HG03457 (cell line): Measurements from ENCODE around the gene LDB3.
A peak's percentile ranks its signal among the peaks of the same experiment; 100 is the strongest.

ENCODE experiments used
- ATAC-seq: cut with Tn5 transposase; IDR thresholded peaks from one replicate; pipeline ENCODE4 v1.9.1; 2021; ENCODE audit warnings: moderate number of reproducible peaks; ENCODE audit not compliant: unreplicated experiment

LDB3 gene

DNA sequence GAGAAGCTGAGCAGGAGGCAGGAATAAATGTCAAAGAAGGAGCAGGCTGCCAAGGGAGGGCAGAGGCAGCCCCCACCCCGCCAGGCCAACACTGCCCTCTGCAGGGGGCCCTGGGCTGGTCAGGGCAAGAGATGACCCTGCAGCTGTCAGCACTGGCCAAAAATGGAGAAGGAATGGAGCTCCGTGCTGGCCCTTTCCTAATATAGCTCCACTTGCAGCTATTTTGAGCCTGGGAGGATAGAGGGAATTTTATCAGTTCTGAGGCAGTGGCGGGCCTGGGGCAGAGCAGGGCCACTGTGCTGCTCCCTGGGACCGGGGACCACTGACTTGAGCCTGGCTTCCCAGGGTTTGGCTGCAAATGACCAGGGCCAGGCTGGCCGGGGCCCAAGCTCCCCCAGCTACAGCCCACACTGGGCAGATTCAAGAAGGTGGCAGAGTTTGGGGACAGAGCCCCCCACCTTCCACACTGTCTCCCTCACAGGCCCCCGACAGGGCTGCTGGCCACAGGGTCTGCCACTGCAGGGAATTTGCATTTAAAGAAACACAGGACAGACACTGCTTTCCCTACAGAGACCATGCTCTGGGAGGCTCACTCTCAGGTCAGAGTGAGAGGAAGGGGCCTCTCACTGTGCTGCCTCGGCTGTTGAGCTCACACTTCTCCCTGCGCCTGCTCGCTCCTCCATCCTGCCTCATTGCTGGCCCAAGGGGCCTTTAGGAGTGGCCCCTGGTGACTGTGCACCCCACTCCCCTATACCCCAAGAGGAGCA, 16.2 kb downstream of the LDB3 start:
- no peak for ATAC-seq

- no peak for ATAC-seq
Measured at GRCh38 chr10:86685416-86685815, 17.1 kb downstream of the LDB3 start.

DNA sequence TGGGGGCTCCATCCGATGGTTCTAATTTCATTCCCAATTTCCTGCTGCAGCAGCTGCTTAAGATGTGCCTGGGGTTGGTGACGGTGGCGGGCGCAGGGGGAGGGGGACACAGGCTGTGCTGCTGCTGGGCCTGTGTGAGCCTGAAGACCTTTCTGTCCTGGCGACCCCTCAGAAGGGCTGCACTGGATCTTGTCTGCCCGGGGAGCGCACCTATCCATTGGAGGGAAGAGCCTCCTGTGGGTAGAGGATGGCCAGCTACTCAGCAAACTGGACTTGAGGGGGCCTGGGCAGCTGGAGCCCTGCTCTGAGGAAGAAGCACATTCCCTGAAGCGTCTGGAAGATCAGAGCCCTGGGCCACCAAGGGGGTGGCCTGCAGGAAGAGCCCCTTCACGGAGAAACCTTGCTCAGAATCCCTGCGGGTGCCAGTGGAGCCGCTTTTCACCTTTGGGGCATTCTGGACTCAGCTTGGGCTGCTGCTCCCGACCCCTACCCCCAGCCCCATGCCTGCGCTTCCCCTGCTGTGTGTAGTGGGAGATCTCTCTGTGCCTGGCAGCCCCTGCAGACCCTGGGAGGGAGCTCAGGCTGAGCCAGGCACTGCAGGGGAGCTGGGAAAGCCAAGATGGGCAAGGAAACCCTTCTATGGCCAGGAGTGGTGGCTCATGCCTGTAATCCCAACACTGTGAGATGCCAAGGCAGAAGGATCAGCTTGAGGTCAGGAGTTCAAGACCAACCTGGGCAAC, 17.8 kb downstream of the LDB3 start:
- ATAC-seq: no peak

DNA sequence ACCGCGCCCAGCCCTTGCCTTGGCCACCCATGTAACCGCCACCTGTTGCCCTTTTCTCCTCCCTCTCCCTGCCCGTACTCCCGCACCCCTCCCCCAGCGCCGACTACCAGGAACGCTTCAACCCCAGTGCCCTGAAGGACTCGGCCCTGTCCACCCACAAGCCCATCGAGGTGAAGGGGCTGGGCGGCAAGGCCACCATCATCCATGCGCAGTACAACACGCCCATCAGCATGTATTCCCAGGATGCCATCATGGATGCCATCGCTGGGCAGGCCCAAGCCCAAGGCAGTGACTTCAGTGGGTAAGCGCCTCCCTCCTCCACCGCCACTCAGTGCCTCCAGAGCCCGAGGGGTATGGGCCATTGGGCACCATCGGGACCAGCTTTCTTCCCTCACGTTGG, 18.7 kb downstream of the LDB3 start:
- ATAC-seq: no peak

- no peak for ATAC-seq
Measured at GRCh38 chr10:86687750-86688149, 19.4 kb downstream of the LDB3 start.

DNA sequence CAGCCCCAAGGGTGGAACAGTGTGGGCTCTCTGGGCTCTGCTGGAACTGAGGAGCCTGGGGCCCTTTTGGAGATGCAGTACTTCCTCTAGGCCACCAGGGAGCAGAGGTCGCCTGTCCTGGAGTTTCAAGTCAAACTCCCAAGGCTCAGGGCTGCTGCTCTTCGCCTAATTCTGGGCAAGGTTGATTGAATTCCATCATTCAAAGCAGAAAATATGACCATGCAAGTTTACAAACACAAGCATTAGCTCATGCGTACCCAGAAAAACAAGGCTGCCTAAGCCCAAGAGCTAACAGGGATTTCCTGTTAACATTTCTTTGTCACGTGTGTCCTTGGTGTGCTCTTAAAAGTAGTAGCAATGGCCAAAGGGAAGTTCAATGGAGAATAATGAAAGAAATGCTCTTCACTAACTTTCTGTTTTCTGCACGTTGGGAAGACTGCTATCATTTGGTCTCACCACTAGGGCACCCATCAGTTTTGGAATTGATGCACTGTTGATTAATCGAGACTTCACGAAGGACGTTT, 20.1 kb downstream of the LDB3 start:
- peak; percentile 72 for ATAC-seq

GRCh38 chr10:86689146-86689545, 20.8 kb downstream of the LDB3 start:
- no peak for ATAC-seq

GRCh38 chr10:86690231-86690630, 21.9 kb downstream of the LDB3 start:
- ATAC-seq: no peak

GRCh38 chr10:86690657-86691084, 22.4 kb downstream of the LDB3 start:
- no peak for ATAC-seq

DNA sequence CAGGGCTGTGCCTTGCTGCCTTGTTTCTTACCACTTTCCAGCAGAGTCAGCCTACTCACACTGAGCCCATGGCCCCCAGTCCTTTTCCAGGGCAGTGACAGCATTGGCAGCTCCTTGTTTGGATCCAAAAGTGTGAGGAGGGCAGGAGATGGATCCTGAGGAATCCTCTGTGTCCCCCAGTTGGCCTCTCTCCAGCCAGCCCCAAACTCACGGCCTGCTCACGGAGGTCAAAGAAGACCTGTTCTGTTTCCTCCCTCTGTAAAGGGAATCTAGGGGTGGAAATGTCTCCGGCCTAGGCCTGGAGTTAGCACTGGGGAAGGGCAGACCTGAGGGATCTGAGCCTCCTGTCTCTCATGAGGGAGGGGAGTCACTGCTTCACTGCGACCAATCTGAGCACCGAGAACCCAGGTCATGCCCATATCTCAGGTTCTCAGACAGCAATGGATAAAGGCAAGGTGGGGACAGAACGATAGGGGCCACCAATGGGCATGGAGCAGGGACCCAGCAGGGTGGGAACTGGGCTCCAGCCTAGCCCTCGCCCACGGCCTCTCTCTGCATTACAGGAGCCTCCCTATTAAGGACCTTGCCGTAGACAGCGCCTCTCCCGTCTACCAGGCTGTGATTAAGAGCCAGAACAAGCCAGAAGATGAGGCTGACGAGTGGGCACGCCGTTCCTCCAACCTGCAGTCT, 23.2 kb downstream of the LDB3 start:
- no peak for ATAC-seq

- ATAC-seq: no peak
Measured at GRCh38 chr10:86692023-86692514, 23.8 kb downstream of the LDB3 start.

DNA sequence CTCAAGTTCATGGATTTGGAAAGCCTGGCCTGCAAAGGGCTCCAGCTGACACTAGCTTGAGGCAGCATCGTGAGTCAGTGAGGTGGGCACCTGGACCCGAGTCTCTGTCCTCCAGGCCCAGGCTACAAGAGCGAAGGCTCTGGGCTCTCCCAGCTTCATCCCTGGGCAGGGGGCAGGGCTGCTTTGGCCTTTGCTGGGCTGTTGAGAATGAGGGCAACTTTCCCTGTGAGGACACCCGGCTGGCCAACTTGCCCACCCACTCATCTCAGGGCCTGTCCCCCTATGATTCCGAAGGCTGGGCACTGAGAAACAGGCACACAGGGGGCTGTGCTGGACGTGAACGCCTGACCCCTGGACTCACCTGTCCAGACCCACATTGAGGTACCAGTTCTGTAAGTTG, 24.4 kb downstream of the LDB3 start:
- no peak for ATAC-seq

DNA sequence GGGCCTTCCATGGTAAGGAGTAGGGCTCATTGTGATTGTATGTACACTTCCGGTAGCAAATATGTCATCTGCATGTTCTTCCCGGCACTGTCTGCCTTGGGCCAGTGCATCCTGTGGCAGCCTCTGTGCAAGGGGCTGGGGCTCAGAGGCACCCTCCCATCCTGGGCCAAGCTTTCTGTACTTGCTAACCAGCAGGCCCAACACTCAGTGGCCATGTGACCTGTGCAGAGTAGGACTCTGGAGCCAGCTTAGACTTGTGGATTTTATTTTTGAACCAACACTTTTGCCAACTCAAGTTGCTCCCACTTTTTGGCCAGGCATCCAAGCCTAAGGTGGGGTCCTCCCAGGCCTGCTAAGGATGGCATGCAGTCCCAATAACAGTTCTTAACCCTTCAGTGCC, 25.0 kb downstream of the LDB3 start:
- ATAC-seq: no peak

DNA sequence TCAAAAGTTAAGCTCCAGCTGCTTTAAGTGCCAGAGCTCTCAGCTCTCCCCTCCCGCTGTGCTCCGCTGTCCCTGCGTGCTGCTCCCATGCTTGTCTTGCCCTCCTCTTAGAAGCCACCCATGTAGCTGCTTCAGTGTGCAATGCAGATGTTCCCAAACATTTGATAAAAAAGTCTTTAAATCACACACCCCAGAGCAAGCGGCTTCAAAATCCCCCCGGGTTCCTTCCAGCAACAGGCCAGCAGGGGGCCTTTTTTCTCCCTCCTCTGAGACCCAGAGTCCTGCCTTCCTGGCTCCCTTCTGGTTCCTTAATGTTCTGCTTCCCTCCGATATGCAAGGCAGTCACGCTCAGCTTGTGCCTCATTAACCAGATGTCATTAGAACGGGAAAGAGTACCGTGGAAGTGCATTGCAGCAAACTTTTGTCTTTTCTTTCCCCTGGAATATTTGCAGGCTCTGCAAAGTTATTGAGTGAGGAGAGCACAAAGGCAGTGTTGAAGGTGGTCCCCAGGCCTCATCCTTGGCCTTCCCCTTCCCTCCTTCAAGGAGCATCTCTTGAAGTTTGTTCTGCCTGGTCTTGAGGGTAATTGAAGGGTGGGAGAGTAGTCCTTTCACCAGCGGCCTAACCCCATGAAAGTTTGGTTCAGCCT, 25.5 kb downstream of the LDB3 start:
- no peak for ATAC-seq

- no peak for ATAC-seq
Measured at GRCh38 chr10:86698207-86698940, 30.1 kb downstream of the LDB3 start.

GRCh38 chr10:86699125-86699524, 30.8 kb downstream of the LDB3 start:
- no peak for ATAC-seq

- no peak for ATAC-seq
Measured at GRCh38 chr10:86699541-86699940, 31.2 kb downstream of the LDB3 start.

DNA sequence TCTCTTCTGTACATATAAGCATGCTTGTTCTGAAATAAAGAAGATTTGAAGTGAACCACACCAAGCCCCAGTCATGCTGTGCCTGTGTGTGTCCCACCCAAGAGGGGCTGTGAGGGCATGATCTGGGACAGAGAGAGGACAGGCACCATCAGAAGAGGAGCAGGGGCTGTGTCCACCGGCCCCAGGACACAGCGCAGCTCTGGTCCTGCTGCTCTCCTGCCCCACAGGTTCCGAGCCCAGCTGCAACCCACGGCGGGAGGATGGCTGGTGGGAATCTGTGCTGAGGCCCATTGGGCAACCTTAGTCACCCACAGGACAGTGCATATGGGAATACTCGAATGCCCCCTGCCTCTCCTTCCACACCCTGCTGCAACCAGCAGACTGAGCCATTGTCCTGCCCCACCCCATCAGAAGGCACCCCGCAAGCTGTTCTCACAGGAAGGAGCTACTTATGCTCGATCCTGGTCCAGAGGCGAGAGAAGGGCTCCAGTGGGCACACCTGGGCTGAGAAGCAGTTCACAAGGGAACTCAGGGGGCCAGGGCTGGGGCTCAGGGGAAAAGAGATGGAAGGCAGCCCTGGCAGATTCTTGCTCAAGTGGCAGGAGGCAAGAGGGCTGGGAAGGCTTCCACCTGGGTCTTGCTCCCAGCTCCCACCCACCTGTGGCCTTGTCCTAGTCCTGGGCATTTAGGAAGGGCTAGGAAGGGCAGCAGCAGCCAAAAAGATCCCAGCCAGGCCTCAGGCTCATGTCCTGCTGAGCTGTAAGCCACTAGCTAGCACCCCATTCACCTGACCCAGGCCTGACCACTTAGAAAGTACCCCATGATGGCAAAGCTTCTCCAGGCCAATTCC, 31.9 kb downstream of the LDB3 start:
- ATAC-seq: no peak

- no peak for ATAC-seq
Measured at GRCh38 chr10:86700851-86701617, 32.7 kb downstream of the LDB3 start.
